ENCODE data around the gene MACROD2. TPM values are rescaled to one million over a fixed set of nuclear protein-coding genes. Genes with fewer than 3 reads are reported as not detected.

Gene MACROD2
- total RNA-seq, 1 experiment from 2014 or later: 1.4 TPM

- intact Hi-C loops (cut with micrococcal nuclease; ENCODE audit: unreplicated experiment): no loop called here
- no peak for DNase-seq (ENCODE audit: low spot score)
- Histone ChIP-seq H3K9me3 (ENCODE audit: low read depth, low read length, poor library complexity, severe bottlenecking) (peaks cover 5% of the 10 kb centered on the region), H3K27ac (ENCODE audit: low read depth, low read length, poor library complexity, severe bottlenecking) (no peak overlapping the region), H3K27me3 (replicated peaks; ENCODE audit: insufficient read depth, low read depth, low read length, poor library complexity) (no peaks in the 10 kb centered on the region), H3K4me1 (ENCODE audit: insufficient read depth, low read length, poor library complexity, severe bottlenecking) (no peaks in the 10 kb centered on the region), H3K4me3 (ENCODE audit: low read depth, low read length, poor library complexity, severe bottlenecking) (no peak overlapping the region), H3K36me3 (ENCODE audit: insufficient read depth, low read length, poor library complexity, severe bottlenecking) (no peaks in the 10 kb centered on the region)
- TF ChIP-seq, protein P1, sequence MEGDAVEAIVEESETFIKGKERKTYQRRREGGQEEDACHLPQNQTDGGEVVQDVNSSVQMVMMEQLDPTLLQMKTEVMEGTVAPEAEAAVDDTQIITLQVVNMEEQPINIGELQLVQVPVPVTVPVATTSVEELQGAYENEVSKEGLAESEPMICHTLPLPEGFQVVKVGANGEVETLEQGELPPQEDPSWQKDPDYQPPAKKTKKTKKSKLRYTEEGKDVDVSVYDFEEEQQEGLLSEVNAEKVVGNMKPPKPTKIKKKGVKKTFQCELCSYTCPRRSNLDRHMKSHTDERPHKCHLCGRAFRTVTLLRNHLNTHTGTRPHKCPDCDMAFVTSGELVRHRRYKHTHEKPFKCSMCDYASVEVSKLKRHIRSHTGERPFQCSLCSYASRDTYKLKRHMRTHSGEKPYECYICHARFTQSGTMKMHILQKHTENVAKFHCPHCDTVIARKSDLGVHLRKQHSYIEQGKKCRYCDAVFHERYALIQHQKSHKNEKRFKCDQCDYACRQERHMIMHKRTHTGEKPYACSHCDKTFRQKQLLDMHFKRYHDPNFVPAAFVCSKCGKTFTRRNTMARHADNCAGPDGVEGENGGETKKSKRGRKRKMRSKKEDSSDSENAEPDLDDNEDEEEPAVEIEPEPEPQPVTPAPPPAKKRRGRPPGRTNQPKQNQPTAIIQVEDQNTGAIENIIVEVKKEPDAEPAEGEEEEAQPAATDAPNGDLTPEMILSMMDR (conservative IDR thresholded peaks at IDR 0.05; ENCODE audit: low read depth, low read length): no peak
- no peak for TF ChIP-seq EZH2 (IDR thresholded peaks at IDR 0.05; ENCODE audit: borderline replicate concordance, low read depth, low read length, poor library complexity, severe bottlenecking)
- ChIA-PET CTCF (no interaction called here), POLR2A (ENCODE audit: low non-redundant PET) (no interaction called here)
- no TSS peak for BruUV-seq (replicated peaks)
Observed at GRCh38 chr20:15645816-15646215, 1650.5 kb downstream of the MACROD2 start.

DNA sequence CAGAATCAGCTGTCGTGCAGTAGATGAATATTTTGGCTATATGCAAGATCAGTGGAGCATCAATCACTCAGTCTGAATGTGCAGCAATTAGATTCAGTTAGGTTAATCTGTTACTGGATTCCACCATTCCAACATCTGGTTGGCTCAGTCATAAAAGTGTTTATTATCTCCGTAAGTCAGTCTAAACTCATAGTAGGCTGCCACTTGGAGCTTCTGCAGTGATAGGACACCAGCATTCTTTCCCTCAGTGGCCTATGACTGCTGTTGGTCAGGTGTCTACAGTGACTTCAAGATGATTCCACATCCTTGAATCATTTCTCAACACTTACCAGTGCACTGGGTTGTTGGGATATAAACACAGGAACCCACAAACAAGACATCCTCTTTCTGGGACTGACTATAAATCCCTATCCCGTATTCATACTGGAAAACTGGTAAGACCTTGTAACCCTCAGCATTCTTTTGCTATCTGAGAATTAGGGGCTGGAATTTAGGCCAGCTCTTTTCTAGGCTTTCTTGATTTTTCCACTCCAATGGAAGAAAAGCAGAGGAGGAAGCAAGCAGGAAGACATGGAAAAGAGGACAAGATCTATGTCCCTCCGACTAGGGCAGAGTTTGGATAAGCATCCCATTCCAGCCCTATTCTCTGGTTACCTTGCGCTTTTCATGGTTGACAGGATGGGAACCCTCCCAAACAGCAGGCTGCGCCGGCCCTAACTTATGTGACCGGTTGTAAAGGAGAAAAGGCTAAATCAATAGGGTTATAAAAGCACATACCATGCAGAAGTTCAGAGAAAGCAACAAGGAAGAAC lies 1658.3 kb downstream of the MACROD2 start:
- ChIA-PET POLR2A (ENCODE audit: low non-redundant PET) (no interaction called here), CTCF (interaction anchor here (0.6 kb wide), 1 partner anchor 1134 kb away, joined by 3 read pairs; no protein-coding TSS in a partner anchor)
- intact Hi-C loops (cut with micrococcal nuclease; ENCODE audit: unreplicated experiment): no loop called here
- Histone ChIP-seq H3K9me3 (ENCODE audit: low read depth, low read length, poor library complexity, severe bottlenecking) (no peaks in the 10 kb centered on the region), H3K36me3 (ENCODE audit: insufficient read depth, low read length, poor library complexity, severe bottlenecking) (no peaks in the 10 kb centered on the region), H3K27me3 (replicated peaks; ENCODE audit: insufficient read depth, low read depth, low read length, poor library complexity) (no peaks in the 10 kb centered on the region), H3K4me1 (ENCODE audit: insufficient read depth, low read length, poor library complexity, severe bottlenecking) (no peaks in the 10 kb centered on the region), H3K4me3 (ENCODE audit: low read depth, low read length, poor library complexity, severe bottlenecking) (no peak overlapping the region), H3K27ac (ENCODE audit: low read depth, low read length, poor library complexity, severe bottlenecking) (no peak overlapping the region)
- no peak for DNase-seq (ENCODE audit: low spot score)
- no TSS peak for BruUV-seq (replicated peaks)
- no peak for TF ChIP-seq EZH2 (IDR thresholded peaks at IDR 0.05; ENCODE audit: borderline replicate concordance, low read depth, low read length, poor library complexity, severe bottlenecking)
- TF ChIP-seq, protein P1 (conservative IDR thresholded peaks at IDR 0.05; ENCODE audit: low read depth, low read length): no peak

GRCh38 chr20:15654208-15654649 lies 1658.9 kb downstream of the MACROD2 start:
- H3K4me3 ChIP-seq (ENCODE audit: low read depth, low read length, poor library complexity, severe bottlenecking): no peak overlapping the region
- no peak for TF ChIP-seq EZH2 (IDR thresholded peaks at IDR 0.05; ENCODE audit: borderline replicate concordance, low read depth, low read length, poor library complexity, severe bottlenecking)
- TF ChIP-seq, protein P1 (conservative IDR thresholded peaks at IDR 0.05; ENCODE audit: low read depth, low read length): peak; percentile 52
- ChIA-PET POLR2A (ENCODE audit: low non-redundant PET) (no interaction called here), CTCF (interaction anchor here (0.6 kb wide), 1 partner anchor 1134 kb away, joined by 3 read pairs; no protein-coding TSS in a partner anchor)
- no peaks in the 10 kb centered on the region for H3K9me3 ChIP-seq (ENCODE audit: low read depth, low read length, poor library complexity, severe bottlenecking)
- intact Hi-C loops (cut with micrococcal nuclease; ENCODE audit: unreplicated experiment): no loop called here
- BruUV-seq (replicated peaks): no TSS peak
- H3K27me3 ChIP-seq (replicated peaks; ENCODE audit: insufficient read depth, low read depth, low read length, poor library complexity): no peaks in the 10 kb centered on the region
- H3K4me1 ChIP-seq (ENCODE audit: insufficient read depth, low read length, poor library complexity, severe bottlenecking): no peaks in the 10 kb centered on the region
- H3K27ac ChIP-seq (ENCODE audit: low read depth, low read length, poor library complexity, severe bottlenecking): no peak overlapping the region
- peak; percentile 59 for DNase-seq (ENCODE audit: low spot score)
- no peaks in the 10 kb centered on the region for H3K36me3 ChIP-seq (ENCODE audit: insufficient read depth, low read length, poor library complexity, severe bottlenecking)
